Osteoblast (primary cell): ENCODE measurements around the gene MYEOV. TPM values are rescaled to one million over a fixed set of nuclear protein-coding genes. Genes with fewer than 3 reads are reported as not detected.

Source experiments
- DNase-seq: peaks from one replicate; pipeline ENCODE4 v3.0.0; 2011; ENCODE audit warnings: low spot score, mixed read lengths; ENCODE audit not compliant: insufficient read length; ENCODE audit errors: missing footprints
- H2AFZ ChIP-seq: 2 replicates; pipeline ENCODE4 v1.6.0; 2011; ENCODE audit warnings: mild to moderate bottlenecking, low read length
- H3K27ac ChIP-seq: 2 replicates; pipeline ENCODE4 v1.5.1; 2011; ENCODE audit warnings: mild to moderate bottlenecking, low read depth, low read length, moderate library complexity
- H3K27me3 ChIP-seq: 2 replicates; pipeline ENCODE4 v1.6.0; 2012; ENCODE audit warnings: mild to moderate bottlenecking, control low read depth, inconsistent platforms, low read length, moderate library complexity; ENCODE audit not compliant: insufficient read depth
- H3K36me3 ChIP-seq: 2 replicates; pipeline ENCODE4 v1.5.1; 2011; ENCODE audit warnings: mild to moderate bottlenecking, low read length, control low read depth, moderate library complexity; ENCODE audit not compliant: insufficient read depth
- H3K4me1 ChIP-seq: 2 replicates; pipeline ENCODE4 v1.5.1; 2011; ENCODE audit warnings: mild to moderate bottlenecking, low read length, control low read depth, moderate library complexity; ENCODE audit not compliant: insufficient read depth
- H3K4me2 ChIP-seq: 2 replicates; pipeline ENCODE4 v1.6.0; 2011; ENCODE audit warnings: mild to moderate bottlenecking, low read length; ENCODE audit not compliant: insufficient read depth
- H3K4me3 ChIP-seq: fragments of 200-600 bp; sonication (generic); 3 replicates; pipeline ENCODE4 v1.5.1; 2012; ENCODE audit warnings: mild to moderate bottlenecking, low read length, inconsistent platforms; ENCODE audit not compliant: insufficient read depth
- H3K79me2 ChIP-seq: 2 replicates; pipeline ENCODE4 v1.6.0; 2012; ENCODE audit warnings: mild to moderate bottlenecking, low read length, control low read depth, inconsistent platforms; ENCODE audit not compliant: insufficient read depth
- H3K9me3 ChIP-seq: 2 replicates; pipeline ENCODE4 v1.5.1; 2011; ENCODE audit warnings: low read depth, low read length, control low read depth
- H4K20me1 ChIP-seq: 2 replicates; pipeline ENCODE4 v1.6.0; 2012; ENCODE audit warnings: mild to moderate bottlenecking, low read length, control low read depth; ENCODE audit not compliant: insufficient read depth
- CTCF ChIP-seq: IDR thresholded peaks from 2 replicates; pipeline ENCODE4 v1.5.1; 2011; ENCODE audit warnings: mild to moderate bottlenecking, low read depth, low read length, moderate library complexity; ENCODE audit errors: extremely low read depth
- total RNA-seq: library from RNA; depleted of rRNA; stranded (reverse); fragments of >200 nt; gene quantifications from 2 replicates; pipeline ENCODE4 v1.2.3, GENCODE V29; 2012

MYEOV gene
- total RNA-seq, 1 donor, result 1.4 TPM

- no peaks in the 10 kb centered on the region for H4K20me1 ChIP-seq
- H2AFZ ChIP-seq, result no peak overlapping the region
- no peaks in the 10 kb centered on the region for H3K4me1 ChIP-seq
- TF ChIP-seq CTCF, result no peak
- no peak overlapping the region for H3K4me2 ChIP-seq
- no peaks in the 10 kb centered on the region for H3K27me3 ChIP-seq
- H3K79me2 ChIP-seq, result peaks cover 4% of the 10 kb centered on the region
- H3K27ac ChIP-seq, result no peak overlapping the region
- no peak for DNase-seq
- no peak overlapping the region for H3K4me3 ChIP-seq
- no peaks in the 10 kb centered on the region for H3K36me3 ChIP-seq
- H3K9me3 ChIP-seq, result peaks cover 3% of the 10 kb centered on the region
Measured at GRCh38 chr11:69343401-69344321, 49.7 kb downstream of the MYEOV start.

DNA sequence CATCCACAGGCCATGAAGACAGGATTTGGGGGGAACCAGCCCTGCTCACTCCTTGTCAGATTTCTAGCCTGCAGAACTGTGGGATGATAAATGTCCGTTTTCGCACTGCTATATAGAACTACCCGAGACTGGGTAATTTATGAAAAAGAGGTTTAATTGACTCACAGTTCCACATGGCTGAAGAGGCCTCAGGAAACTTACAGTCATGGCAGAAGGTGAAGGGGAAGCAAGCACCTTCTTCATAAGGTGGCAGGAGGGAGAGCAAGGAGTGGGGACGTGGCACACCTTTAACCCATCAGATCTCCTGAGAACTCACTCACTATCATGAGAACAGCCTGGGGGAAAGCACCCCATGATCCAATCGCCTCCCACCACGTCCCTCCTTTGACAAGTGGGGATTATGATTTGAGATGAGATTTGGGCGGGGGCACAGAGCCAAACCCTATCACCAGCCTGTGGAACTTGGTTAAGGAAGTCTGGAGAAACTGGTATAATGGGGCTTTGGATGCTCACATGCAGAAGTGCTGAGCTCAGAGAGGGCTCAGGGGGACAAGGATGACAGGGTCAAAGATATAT is 50.7 kb downstream of the MYEOV start:
- Histone ChIP-seq H3K4me1 (peaks cover 4% of the 10 kb centered on the region), H3K36me3 (no peaks in the 10 kb centered on the region), H3K27me3 (no peaks in the 10 kb centered on the region), H3K4me3 (no peak overlapping the region), H3K27ac (no peak overlapping the region), H4K20me1 (no peaks in the 10 kb centered on the region), H2AFZ (no peak overlapping the region), H3K79me2 (peaks cover 8% of the 10 kb centered on the region), H3K4me2 (no peak overlapping the region), H3K9me3 (peaks cover 3% of the 10 kb centered on the region)
- no peak for TF ChIP-seq CTCF
- DNase-seq, result no peak

Other genes starting within 250 kb of the MYEOV start
- 14.1 and 17.4 TPM in 2 replicates for gene TPCN2, start 245.2 kb upstream of the MYEOV start, total RNA-seq
- under 0.01 and 0.29 TPM in 2 replicates for gene SMIM38, start 138.2 kb upstream of the MYEOV start, total RNA-seq
- gene LINC01488, start 187.5 kb downstream of the MYEOV start, total RNA-seq, result not detected in 2 replicates